ENCODE data around the gene VPS9D1. TPM values are rescaled to one million over a fixed set of nuclear protein-coding genes. Genes with fewer than 3 reads are reported as not detected.
A peak's percentile ranks its signal among the peaks of the same experiment; 100 is the strongest.
"Not testable (repeated sequence)": the region's sequence is repeated elsewhere in the genome, so short reads cannot be mapped to it uniquely, and the experiment has no call there.

Gene VPS9D1
- total and polyA plus RNA-seq, 2 experiments from 2014 or later: 4.8 to 19.5 TPM

DNA sequence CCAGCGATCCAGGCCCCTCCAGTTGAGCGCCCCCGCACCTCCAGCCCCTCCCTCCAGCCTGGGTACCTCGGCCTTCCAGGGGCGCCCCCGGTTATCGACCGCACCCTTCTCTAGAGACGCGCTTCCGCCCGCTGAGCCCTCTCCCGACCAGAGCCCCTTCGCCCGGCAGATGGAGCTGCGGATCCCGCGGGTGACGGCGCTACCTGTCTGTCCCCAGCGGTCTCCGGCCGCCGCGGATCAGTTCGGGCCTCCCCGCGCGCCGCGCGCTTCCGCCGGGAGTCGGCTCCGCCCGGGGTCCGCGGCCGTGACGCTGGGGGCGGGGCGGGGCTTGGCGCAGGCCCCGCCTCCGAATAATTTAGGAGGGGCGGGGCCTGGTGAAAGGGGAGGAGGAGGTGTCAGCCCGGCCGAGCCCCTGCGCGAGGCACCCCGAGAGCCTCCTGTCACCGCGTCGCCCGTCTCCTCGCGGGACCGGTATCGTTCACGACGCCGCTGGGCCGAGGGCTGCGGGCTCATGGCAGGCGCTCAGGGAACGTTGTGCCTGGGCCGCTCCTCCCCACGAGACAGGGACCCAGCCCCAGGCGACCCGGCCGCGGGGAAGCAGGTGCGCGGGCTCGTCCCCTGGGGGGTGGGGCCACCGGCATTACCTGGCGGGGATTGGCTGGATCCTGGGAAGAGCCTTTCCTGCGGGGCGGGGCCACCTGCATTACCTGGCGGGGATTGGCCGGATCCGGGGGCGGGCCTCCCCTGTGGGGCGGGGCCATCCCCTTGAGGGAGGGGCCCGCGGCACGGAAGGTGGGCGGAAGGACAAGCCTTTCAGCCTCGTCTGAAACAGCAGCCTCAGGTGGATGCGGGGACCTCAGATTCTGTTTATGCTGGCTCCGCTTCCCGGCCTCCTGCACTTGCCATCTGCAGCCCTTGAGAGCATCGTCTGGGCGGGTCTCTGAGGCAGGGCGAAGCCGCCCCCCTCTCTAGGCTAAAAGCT lies 19.0 kb downstream of the VPS9D1 start, which contains the start of gene SPATA2L:
SPATA2L (minus strand) TSS at position 281 of the 982 bp plus-strand sequence. CDS start 473 bp downstream, outside the sequence.
- peak within 1 kb of the TSS; percentile 82 for H2AFZ ChIP-seq
- no peak for TF ChIP-seq EZH2phosphoT487 (IDR thresholded peaks at IDR 0.05; ENCODE audit: insufficient read depth, low read depth)
- TF ChIP-seq EZH2 (IDR thresholded peaks at IDR 0.05; ENCODE audit: insufficient read depth, poor library complexity, severe bottlenecking): no peak

GRCh38 chr16:89700649-89701424 lies 19.9 kb downstream of the VPS9D1 start:
- Histone ChIP-seq H3K27ac (peak overlapping the region; percentile 71), H3K36me3 (ENCODE audit: low read depth) (no peaks in the 10 kb centered on the region; the same call in 1 of the 2 replicates), H3K4me1 (ENCODE audit: insufficient read depth) (peaks cover 6% of the 10 kb centered on the region), H4K20me1 (ENCODE audit: insufficient read depth) (no peaks in the 10 kb centered on the region), H3K27me3 (replicated peaks; ENCODE audit: insufficient read depth) (no peaks in the 10 kb centered on the region), H2AFZ (peak overlapping the region; percentile 82), H3F3A (ENCODE audit: insufficient read depth) (0 out of 2 replicates have a peak, but pooled peaks cover 4% of the 10 kb centered on the region), H3K79me2 (ENCODE audit: insufficient read depth) (no peaks in the 10 kb centered on the region), H3K4me3 (peak overlapping the region; percentile 85), H3K9ac (peak overlapping the region; percentile 84), H3K4me2 (ENCODE audit: unreplicated experiment) (peak overlapping the region; percentile 97), H3K9me2 (ENCODE audit: insufficient read depth) (no peaks in the 10 kb centered on the region), H3K9me3 (ENCODE audit: low read depth) (no peaks in the 10 kb centered on the region)
- in situ Hi-C loops (cut with MboI): no loop called here
- TF ChIP-seq EZH2phosphoT487 (IDR thresholded peaks at IDR 0.05; ENCODE audit: insufficient read depth, low read depth) (no peak), EZH2 (IDR thresholded peaks at IDR 0.05; ENCODE audit: insufficient read depth, poor library complexity, severe bottlenecking) (no peak)
- WGBS, 2 experiments (ENCODE audit: low coverage in 1 of 2, low lambda C conversion rate in 2 of 2, missing lambda C conversion rate in 2 of 2): 3 to 4% methylated on average over 28 to 49 of the region's 78 CpGs
- DNase-seq: peak; percentile 82

More for the DNA sequence above, 19.0 kb downstream of the VPS9D1 start, which contains the start of gene SPATA2L:
- H3K79me2 ChIP-seq (ENCODE audit: insufficient read depth): no peaks in the 10 kb centered on the region
- peak within 1 kb of the TSS; percentile 71 for H3K27ac ChIP-seq
- 4% methylated on average over 81 to 83 of the region's 97 CpGs for WGBS, 2 experiments (ENCODE audit: low coverage in 1 of 2, low lambda C conversion rate in 2 of 2, missing lambda C conversion rate in 2 of 2)
- H3K9me2 ChIP-seq (ENCODE audit: insufficient read depth): no peaks in the 10 kb centered on the region
- H3K4me1 ChIP-seq (ENCODE audit: insufficient read depth): peaks cover 10% of the 10 kb centered on the region
- H3K27me3 ChIP-seq (replicated peaks; ENCODE audit: insufficient read depth): no peaks in the 10 kb centered on the region
- H3K9me3 ChIP-seq (ENCODE audit: low read depth): no peaks in the 10 kb centered on the region
- H3K4me3 ChIP-seq: peak within 1 kb of the TSS; percentile 85
- H4K20me1 ChIP-seq (ENCODE audit: insufficient read depth): no peaks in the 10 kb centered on the region
- DNase-seq: peak; percentile 88
- no peaks in the 10 kb centered on the region; the same call in 1 of the 2 replicates for H3K36me3 ChIP-seq (ENCODE audit: low read depth)
- H3F3A ChIP-seq (ENCODE audit: insufficient read depth): 0 out of 2 replicates have a peak, but pooled peaks cover 4% of the 10 kb centered on the region
- peak within 1 kb of the TSS; percentile 97 for H3K4me2 ChIP-seq (ENCODE audit: unreplicated experiment)
- H3K9ac ChIP-seq: peak within 1 kb of the TSS; percentile 84
- in situ Hi-C loops (cut with MboI): no loop called here

GRCh38 chr16:89700100-89700648 lies 20.5 kb downstream of the VPS9D1 start:
- Histone ChIP-seq H3K9ac (peak overlapping the region; percentile 84), H3K79me2 (ENCODE audit: insufficient read depth) (no peaks in the 10 kb centered on the region), H3K9me2 (ENCODE audit: insufficient read depth) (no peaks in the 10 kb centered on the region), H3K4me3 (peak overlapping the region; percentile 85), H2AFZ (no peak overlapping the region), H3K4me2 (ENCODE audit: unreplicated experiment) (peak overlapping the region; percentile 97), H3F3A (ENCODE audit: insufficient read depth) (0 out of 2 replicates have a peak, but pooled peaks cover 4% of the 10 kb centered on the region), H3K27ac (peak overlapping the region; percentile 71), H3K27me3 (replicated peaks; ENCODE audit: insufficient read depth) (no peaks in the 10 kb centered on the region), H4K20me1 (ENCODE audit: insufficient read depth) (no peaks in the 10 kb centered on the region), H3K4me1 (ENCODE audit: insufficient read depth) (peaks cover 6% of the 10 kb centered on the region), H3K36me3 (ENCODE audit: low read depth) (no peaks in the 10 kb centered on the region; the same call in 1 of the 2 replicates), H3K9me3 (ENCODE audit: low read depth) (no peaks in the 10 kb centered on the region)
- in situ Hi-C loops (cut with MboI): no loop called here
- WGBS, 2 experiments (ENCODE audit: low coverage in 1 of 2, low lambda C conversion rate in 2 of 2, missing lambda C conversion rate in 2 of 2): 1 to 2% methylated on average over 28 to 29 of the region's 30 CpGs
- DNase-seq: peak; percentile 100
- TF ChIP-seq EZH2phosphoT487 (IDR thresholded peaks at IDR 0.05; ENCODE audit: insufficient read depth, low read depth): no peak
- no peak for TF ChIP-seq EZH2 (IDR thresholded peaks at IDR 0.05; ENCODE audit: insufficient read depth, poor library complexity, severe bottlenecking)

GRCh38 chr16:89699629-89700099 lies 21.0 kb downstream of the VPS9D1 start:
- 70 to 73% methylated on average over 18 of the region's 18 CpGs for WGBS, 2 experiments (ENCODE audit: low coverage in 1 of 2, low lambda C conversion rate in 2 of 2, missing lambda C conversion rate in 2 of 2)
- H3K79me2 ChIP-seq (ENCODE audit: insufficient read depth); in situ Hi-C loops (cut with MboI); H3K4me1 ChIP-seq (ENCODE audit: insufficient read depth); H3K27me3 ChIP-seq (replicated peaks; ENCODE audit: insufficient read depth); H3K36me3 ChIP-seq (ENCODE audit: low read depth); H3F3A ChIP-seq (ENCODE audit: insufficient read depth); DNase-seq; H3K9me2 ChIP-seq (ENCODE audit: insufficient read depth); H3K9me3 ChIP-seq (ENCODE audit: low read depth); H2AFZ ChIP-seq; H4K20me1 ChIP-seq (ENCODE audit: insufficient read depth): not testable (repeated sequence)
- Histone ChIP-seq H3K27ac (peak overlapping the region; percentile 71), H3K4me3 (peak overlapping the region; percentile 85; the same call in 1 of the 2 replicates), H3K9ac (peak overlapping the region; percentile 51; the same call in 1 of the 2 replicates), H3K4me2 (ENCODE audit: unreplicated experiment) (peak overlapping the region; percentile 97)

GRCh38 chr16:89698717-89699116 lies 22.0 kb downstream of the VPS9D1 start:
- H3K27ac ChIP-seq: not testable (repeated sequence)

More at GRCh38 chr16:89698717-89699116, 22.0 kb downstream of the VPS9D1 start:
- DNase-seq; H3K36me3 ChIP-seq (ENCODE audit: low read depth); H4K20me1 ChIP-seq (ENCODE audit: insufficient read depth); H3K4me3 ChIP-seq; H3K9me2 ChIP-seq (ENCODE audit: insufficient read depth); H3K9ac ChIP-seq; H3K4me2 ChIP-seq (ENCODE audit: unreplicated experiment); H3K27me3 ChIP-seq (replicated peaks; ENCODE audit: insufficient read depth); H2AFZ ChIP-seq; H3F3A ChIP-seq (ENCODE audit: insufficient read depth); in situ Hi-C loops (cut with MboI); H3K4me1 ChIP-seq (ENCODE audit: insufficient read depth); H3K79me2 ChIP-seq (ENCODE audit: insufficient read depth); H3K9me3 ChIP-seq (ENCODE audit: low read depth): not testable (repeated sequence)
- 97 to 98% methylated on average over 14 of the region's 14 CpGs for WGBS, 2 experiments (ENCODE audit: low coverage in 1 of 2, low lambda C conversion rate in 2 of 2, missing lambda C conversion rate in 2 of 2)
